A549 (cell line): Measurements from ENCODE around the gene LYL1. TPM values are rescaled to one million over a fixed set of nuclear protein-coding genes. Genes with fewer than 3 reads are reported as not detected.

Source experiments
- ATAC-seq, 2 experiments: fragments of 200-7000 bp in 1 of 2; fragments of >200 bp in 1 of 2; cut with Nextera tagmentation in 1 of 2; cut with Tn5 transposase in 1 of 2; 3 replicates each; pipeline versions ENCODE4 v1.8.0 to v1.9.1; 2018 to 2020; ENCODE audit warnings: mild to moderate bottlenecking in 1 of 2, moderate library complexity in 1 of 2
- CTCF ChIA-PET: fragments of 300-600 bp; sonication (Branson Sonifier 250); formaldehyde crosslinking; extraction: SDS; loops from one replicate; lab custom pipeline; 2021; ENCODE audit warnings: antibody characterized with exemption, inconsistent platforms; lab: Yijun Ruan, JAX
- POLR2A ChIA-PET: fragments of 350-600 bp; formaldehyde crosslinking; extraction: SDS; loops from one replicate; lab custom pipeline; 2021; ENCODE audit warnings: antibody characterized with exemption, inconsistent platforms; lab: Yijun Ruan, JAX
- DNase-seq, 2 experiments: peaks; one replicate each; pipeline versions ENCODE4 v3.0.0 to v3.0.0-alpha.2; 2011 to 2016; ENCODE audit warnings: low read depth in 1 of 2, low spot score in 1 of 2
- FAIRE-seq: peaks from 2 replicates; lab custom pipeline; 2011; peaks lifted over from hg19 to GRCh38; lab: Jason Lieb, UNC
- H3K27ac ChIP-seq, 2 experiments: fragments of >200 bp; sonication (Bioruptor Twin); formaldehyde crosslinking; 3 replicates each; pipeline ENCODE4 v1.5.1; 2016 to 2017
- H3K4me1 ChIP-seq: fragments of >200 bp; sonication (Bioruptor Twin); formaldehyde crosslinking; 3 replicates; pipeline ENCODE4 v1.6.1; 2016
- H3K4me2 ChIP-seq: fragments of >200 bp; sonication (Bioruptor Twin); formaldehyde crosslinking; 3 replicates; pipeline ENCODE4 v1.6.1; 2016
- H3K4me3 ChIP-seq: fragments of >200 bp; sonication (Bioruptor Twin); formaldehyde crosslinking; 3 replicates; pipeline ENCODE4 v1.5.1; 2016
- H3K9me3 ChIP-seq: fragments of >200 bp; sonication (Bioruptor Twin); formaldehyde crosslinking; 3 replicates; pipeline ENCODE4 v1.6.1; 2016
- BHLHE40 ChIP-seq: IDR thresholded peaks from 2 replicates; pipeline ENCODE4 v1.6.1; 2012; ENCODE audit warnings: low read depth, low read length, inconsistent platforms
- EHMT2 ChIP-seq: fragments of 200-600 bp; sonication (generic); IDR thresholded peaks from 2 replicates; pipeline ENCODE4 v1.6.1; 2016; ENCODE audit warnings: antibody characterized with exemption, low read depth, mild to moderate bottlenecking, moderate library complexity
- EP300 ChIP-seq, 2 experiments: fragments of >200 bp; sonication (Bioruptor Twin); formaldehyde crosslinking; IDR thresholded peaks; 2 replicates in 1 of 2; 3 replicates in 1 of 2; pipeline ENCODE4 v1.6.1; 2016 to 2017
- FOSL2 ChIP-seq, 2 experiments: fragments of 450-650 bp in 1 of 2; fragments of >200 bp in 1 of 2; sonication (Bioruptor Twin) in 1 of 2; formaldehyde crosslinking; IDR thresholded peaks; 2 replicates each; pipeline versions ENCODE4 v1.5.0 to v1.6.1; 2016 to 2020; ENCODE audit warnings: mild to moderate bottlenecking in 1 of 2, moderate library complexity in 1 of 2
- HMGXB4 ChIP-seq: fragments of 250-450 bp; sonication (Bioruptor Pico); IDR thresholded peaks from 2 replicates; pipeline ENCODE4 v1.5.0; 2021; ENCODE audit warnings: mild to moderate bottlenecking, moderate library complexity, borderline replicate concordance
- JUN ChIP-seq, 2 experiments: fragments of >200 bp; sonication (Bioruptor Twin); formaldehyde crosslinking; IDR thresholded peaks; 2 replicates in 1 of 2; 3 replicates in 1 of 2; pipeline ENCODE4 v1.6.1; 2016 to 2017
- JUNB ChIP-seq: fragments of >200 bp; sonication (Bioruptor Twin); formaldehyde crosslinking; IDR thresholded peaks from 2 replicates; pipeline ENCODE4 v1.6.1; 2016
- NFE2L2 ChIP-seq: fragments of 150-350 bp; conservative IDR thresholded peaks from 2 replicates; pipeline ENCODE4 v1.6.1; 2014; ENCODE audit warnings: low read length
- NR3C1 ChIP-seq: fragments of >200 bp; sonication (Bioruptor Twin); formaldehyde crosslinking; IDR thresholded peaks from 3 replicates; pipeline ENCODE4 v1.6.1; 2017
- POLR2AphosphoS2 ChIP-seq: conservative IDR thresholded peaks from 2 replicates; pipeline ENCODE4 v1.6.1; 2012; ENCODE audit warnings: low read length, improper control_type of control experiment, inconsistent platforms
- REST ChIP-seq: fragments of 200-600 bp; sonication (generic); IDR thresholded peaks from 2 replicates; pipeline ENCODE4 v1.6.1; 2016; ENCODE audit warnings: antibody characterized with exemption, mild to moderate bottlenecking, moderate library complexity
- RNF2 ChIP-seq: fragments of 200-600 bp; sonication (generic); IDR thresholded peaks from 2 replicates; pipeline ENCODE4 v1.6.1; 2016; ENCODE audit warnings: low read depth, mild to moderate bottlenecking, antibody characterized with exemption, moderate library complexity, borderline replicate concordance
- TFCP2L1 ChIP-seq: fragments of 250-450 bp; sonication (Bioruptor Pico); IDR thresholded peaks from 2 replicates; pipeline ENCODE4 v1.5.0; 2021; ENCODE audit warnings: mild to moderate bottlenecking
- ZFP36 ChIP-seq: fragments of 450-650 bp; IDR thresholded peaks from 2 replicates; pipeline ENCODE4 v1.6.1; 2014; ENCODE audit warnings: borderline replicate concordance; ENCODE audit not compliant: partially characterized antibody
- ZNF302 ChIP-seq: fragments of 250-450 bp; sonication (Bioruptor Pico); IDR thresholded peaks from 2 replicates; pipeline ENCODE4 v1.9.0; 2021; ENCODE audit warnings: inconsistent platforms, mild to moderate bottlenecking, moderate library complexity
- WGBS: methylation state at CpG from one replicate; pipeline ENCODE4 v1.1.6; 2017; ENCODE audit errors: missing lambda C conversion rate; 5-methylcytosine and 5-hydroxymethylcytosine counted together
- polyA plus RNA-seq, 4 experiments: library from polyadenylated mRNA; depleted of rRNA in 3 of 4; stranded (reverse); fragments of >200 nt; fragmentation: RNase III in 1 of 4; extraction: RNeasy Plus Mini Kit Qiagen cat#74134 plus additional on column Dnase treatment in 1 of 4; gene quantifications; 2 replicates in 3 of 4; 3 replicates in 1 of 4; pipeline ENCODE4 v1.2.3, GENCODE V29; 2011 to 2017
- TF ChIP-seq, protein P1 (sequence below): IDR thresholded peaks from 2 replicates; pipeline ENCODE4 v1.6.1; 2012

The LYL1 gene
- polyA plus RNA-seq, 2 of the 4 experiments (the other 2 are of a cell fraction), result 0.26 to 0.39 TPM

DNA sequence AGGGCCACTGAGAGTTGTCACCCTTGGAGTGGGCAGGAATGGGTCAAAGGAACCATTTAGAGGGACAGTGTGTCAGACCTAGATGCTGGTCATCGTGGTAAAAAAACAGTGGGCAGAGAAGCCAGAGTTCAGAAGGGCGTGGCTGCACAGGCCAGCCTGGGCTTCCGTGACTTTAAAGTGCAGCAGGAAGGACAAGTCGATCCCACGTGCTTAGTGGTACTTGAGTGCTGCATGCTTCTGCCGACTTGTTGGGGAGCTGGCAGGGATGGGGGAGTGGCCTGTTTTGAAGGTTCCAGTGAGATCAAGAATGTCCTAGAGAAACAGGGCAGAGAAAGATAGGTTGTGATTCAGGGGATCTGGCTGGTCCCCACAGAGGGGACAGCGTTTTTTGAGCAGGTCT lies 17.0 kb downstream of the LYL1 start (continued):
- no peak for TF ChIP-seq REST

GRCh38 chr19:13083627-13084026 lies 19.0 kb downstream of the LYL1 start:
- H3K27ac ChIP-seq, result no peak overlapping the region
- no peak overlapping the region for H3K4me2 ChIP-seq
- CTCF ChIA-PET, result interaction anchor here (1.1 to 6.9 kb wide), 8 partner anchors 11 to 118 kb away, joined by 3 to 55 read pairs (median 12); no protein-coding TSS in a partner anchor
- DNase-seq, result no peak
- no peak for ATAC-seq
- POLR2A ChIA-PET, result no interaction called here
- H3K9me3 ChIP-seq, result no peaks in the 10 kb centered on the region
- WGBS, result 94% methylated on average over 5 of the region's 9 CpGs
- FAIRE-seq, result no peak
- TF ChIP-seq BHLHE40 (no peak), HMGXB4 (CRISPR knock-in tag) (no peak), RNF2 (no peak)
- H3K4me1 ChIP-seq, result peaks cover 17% of the 10 kb centered on the region
- H3K4me3 ChIP-seq, result no peak overlapping the region

DNA sequence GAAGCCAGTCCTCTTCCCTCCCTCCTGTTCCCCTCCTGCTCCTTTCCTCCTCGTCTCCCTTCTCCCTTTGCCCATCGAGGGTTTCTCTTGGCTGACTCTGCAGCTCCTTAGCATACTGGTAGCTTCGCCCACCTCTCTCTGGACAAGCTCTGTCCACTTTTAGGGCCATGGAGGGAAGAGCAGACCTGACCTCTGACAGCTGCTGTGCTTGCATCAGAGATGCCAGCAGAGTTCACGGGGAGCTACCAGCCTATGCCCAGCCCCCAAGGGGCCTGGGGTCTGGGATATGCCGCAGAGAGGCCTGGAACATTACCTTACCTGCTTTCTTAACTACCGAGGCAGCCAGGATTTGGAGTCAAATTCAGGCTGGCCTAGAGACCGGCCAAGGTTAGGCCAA lies 19.7 kb downstream of the LYL1 start:
- Histone ChIP-seq H3K4me3 (no peak overlapping the region), H3K4me1 (peaks cover 17% of the 10 kb centered on the region), H3K9me3 (no peaks in the 10 kb centered on the region)
- ChIA-PET POLR2A (no interaction called here), CTCF (interaction anchor here (1.1 to 6.9 kb wide), 10 partner anchors 8 to 118 kb away, joined by 3 to 55 read pairs (median 4); no protein-coding TSS in a partner anchor)
- ATAC-seq (no peak), FAIRE-seq (no peak)
- WGBS, result 67% methylated on average over 7 of the region's 7 CpGs
- TF ChIP-seq ZFP36, result no peak
- TF ChIP-seq, protein P1, sequence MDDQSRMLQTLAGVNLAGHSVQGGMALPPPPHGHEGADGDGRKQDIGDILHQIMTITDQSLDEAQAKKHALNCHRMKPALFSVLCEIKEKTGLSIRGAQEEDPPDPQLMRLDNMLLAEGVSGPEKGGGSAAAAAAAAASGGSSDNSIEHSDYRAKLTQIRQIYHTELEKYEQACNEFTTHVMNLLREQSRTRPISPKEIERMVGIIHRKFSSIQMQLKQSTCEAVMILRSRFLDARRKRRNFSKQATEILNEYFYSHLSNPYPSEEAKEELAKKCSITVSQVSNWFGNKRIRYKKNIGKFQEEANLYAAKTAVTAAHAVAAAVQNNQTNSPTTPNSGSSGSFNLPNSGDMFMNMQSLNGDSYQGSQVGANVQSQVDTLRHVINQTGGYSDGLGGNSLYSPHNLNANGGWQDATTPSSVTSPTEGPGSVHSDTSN, result no peak
- no peak for TF ChIP-seq POLR2AphosphoS2
- no peak for TF ChIP-seq JUNB
- no peak for TF ChIP-seq NR3C1
- TF ChIP-seq EP300 (IDR thresholded peaks at IDR 0.05), result no peak
- TF ChIP-seq ZNF302 (CRISPR knock-in tag), result no peak
- TF ChIP-seq JUN (IDR thresholded peaks at IDR 0.05), result no peak
- no peak for TF ChIP-seq EHMT2
- no peak for TF ChIP-seq TFCP2L1
- TF ChIP-seq HMGXB4 (CRISPR knock-in tag), result no peak
- no peak for TF ChIP-seq FOSL2 (IDR thresholded peaks at IDR 0.05)
- TF ChIP-seq FOSL2 (CRISPR knock-in tag; IDR thresholded peaks at IDR 0.05), result no peak
- TF ChIP-seq NFE2L2, result no peak
- TF ChIP-seq, all 56 proteins: peak for 0
- DNase-seq, result no peak
- H3K4me2 ChIP-seq, result no peak overlapping the region
- no peak overlapping the region for H3K27ac ChIP-seq
